ENCODE measurements around the gene HPCA.

The HPCA gene

GRCh38 chr1:32886828-32887414, 630 bp downstream of the HPCA start:
- CTCF ChIA-PET, result interaction anchor here (0.7 to 11.7 kb wide), 7 partner anchors 12 to 201 kb away, joined by 3 to 179 read pairs (median 3); partner anchors contain the start of gene FNDC5
- POLR2A ChIA-PET, result no interaction called here

GRCh38 chr1:32887623-32888022, 1.3 kb downstream of the HPCA start:
- POLR2A ChIA-PET, result no interaction called here
- CTCF ChIA-PET, result interaction anchor here (1.6 to 11.7 kb wide), 3 partner anchors 11 to 20 kb away, joined by 3 to 179 read pairs (median 29); partner anchors contain the start of gene FNDC5

More at GRCh38 chr1:32886828-32887414, 630 bp downstream of the HPCA start:
- DNase-seq (ENCODE audit: low read depth, low spot score), result no peak
- H3K4me3 ChIP-seq (ENCODE audit: low read depth, low read length), result no peak overlapping the region
- no peak for TF ChIP-seq CTCF (IDR thresholded peaks at IDR 0.05; ENCODE audit: insufficient read depth, low read length, missing control alignments)

GRCh38 chr1:32888134-32888533, 1.8 kb downstream of the HPCA start:
- no peak for DNase-seq (ENCODE audit: low read depth, low spot score)
- no peak overlapping the region for H3K4me3 ChIP-seq (ENCODE audit: low read depth, low read length)
- TF ChIP-seq CTCF (IDR thresholded peaks at IDR 0.05; ENCODE audit: insufficient read depth, low read length, missing control alignments), result no peak
- ChIA-PET CTCF (interaction anchor here (1.6 to 11.7 kb wide), 3 partner anchors 10 to 20 kb away, joined by 3 to 179 read pairs (median 29); partner anchors contain the start of gene FNDC5), POLR2A (no interaction called here)

More at GRCh38 chr1:32887623-32888022, 1.3 kb downstream of the HPCA start:
- no peak for TF ChIP-seq CTCF (IDR thresholded peaks at IDR 0.05; ENCODE audit: insufficient read depth, low read length, missing control alignments)
- no peak for DNase-seq (ENCODE audit: low read depth, low spot score)
- H3K4me3 ChIP-seq (ENCODE audit: low read depth, low read length), result no peak overlapping the region

GRCh38 chr1:32888677-32889420, 2.6 kb downstream of the HPCA start:
- DNase-seq (ENCODE audit: low read depth, low spot score), result no peak
- ChIA-PET CTCF (interaction anchor here (1.0 to 11.7 kb wide), 5 partner anchors 10 to 119 kb away, joined by 3 to 179 read pairs (median 8); partner anchors contain the start of gene FNDC5), POLR2A (no interaction called here)
- TF ChIP-seq CTCF (IDR thresholded peaks at IDR 0.05; ENCODE audit: insufficient read depth, low read length, missing control alignments), result no peak
- no peak overlapping the region for H3K4me3 ChIP-seq (ENCODE audit: low read depth, low read length)

GRCh38 chr1:32889731-32890278, 3.5 kb downstream of the HPCA start:
- ChIA-PET POLR2A (no interaction called here), CTCF (interaction anchor here (0.5 to 11.7 kb wide), 9 partner anchors 8 to 118 kb away, joined by 3 to 179 read pairs (median 4); partner anchors contain the start of gene FNDC5)
- DNase-seq (ENCODE audit: low read depth, low spot score), result no peak
- TF ChIP-seq CTCF (IDR thresholded peaks at IDR 0.05; ENCODE audit: insufficient read depth, low read length, missing control alignments), result no peak
- H3K4me3 ChIP-seq (ENCODE audit: low read depth, low read length), result no peak overlapping the region
